GM12873 (cell line): Measurements from ENCODE around the gene C2orf92.

ENCODE experiments used
- CTCF ChIP-seq: IDR thresholded peaks from 2 replicates; pipeline ENCODE4 v1.5.1; 2012; ENCODE audit warnings: low read depth, mild to moderate bottlenecking, moderate library complexity, low read length, control low read depth; ENCODE audit not compliant: insufficient read depth; ENCODE audit errors: missing control alignments

C2orf92 gene

GRCh38 chr2:97739893-97740245 lies 70.4 kb downstream of the C2orf92 start:
- TF ChIP-seq CTCF = no peak

- peak; percentile 93 for TF ChIP-seq CTCF
Measured at GRCh38 chr2:97740590-97741182, 71.2 kb downstream of the C2orf92 start.

- no peak for TF ChIP-seq CTCF
Measured at GRCh38 chr2:97741251-97741650, 71.7 kb downstream of the C2orf92 start.

GRCh38 chr2:97741686-97742085 lies 72.2 kb downstream of the C2orf92 start:
- TF ChIP-seq CTCF = no peak

- no peak for TF ChIP-seq CTCF
Measured at GRCh38 chr2:97742381-97742847, 72.9 kb downstream of the C2orf92 start.

- TF ChIP-seq CTCF = no peak
Measured at GRCh38 chr2:97743913-97744312, 74.4 kb downstream of the C2orf92 start.

GRCh38 chr2:97745474-97746174 lies 76.1 kb downstream of the C2orf92 start:
- TF ChIP-seq CTCF = no peak
